Endothelial cell of hepatic sinusoid (primary cell): ENCODE measurements around the gene TMEM272.

ENCODE experiments used
- in situ Hi-C: cut with HindIII; loops from 2 replicates; pipeline ENCODE4 v1.10.0; 2017; ENCODE audit warnings: low sequenced_read_pairs

Gene TMEM272

GRCh38 chr13:51844862-51845573 is at the start of gene TMEM272:
Gene TMEM272 (minus strand): TSS chr13:51845177. CDS start chr13:51838530, 6,647 bp downstream.
- in situ Hi-C loops, result no loop called here

GRCh38 chr13:51894239-51894638 is 49.3 kb upstream of the TMEM272 start:
- in situ Hi-C loops, result no loop called here

- in situ Hi-C loops, result no loop called here
These were observed 47.7 kb upstream of the TMEM272 start for GRCh38 chr13:51892657-51893056.

GRCh38 chr13:51887468-51887867 is 42.5 kb upstream of the TMEM272 start:
- in situ Hi-C loops, result no loop called here

GRCh38 chr13:51885651-51886050 is 40.7 kb upstream of the TMEM272 start:
- in situ Hi-C loops, result no loop called here

GRCh38 chr13:51883226-51883600 is 38.2 kb upstream of the TMEM272 start:
- in situ Hi-C loops, result no loop called here

- in situ Hi-C loops, result no loop called here
These were observed 37.7 kb upstream of the TMEM272 start for GRCh38 chr13:51882570-51883225.

- in situ Hi-C loops, result no loop called here
These were observed 36.3 kb upstream of the TMEM272 start for GRCh38 chr13:51881296-51881695.

- in situ Hi-C loops, result no loop called here
These were observed 34.2 kb upstream of the TMEM272 start for GRCh38 chr13:51879133-51879532.

GRCh38 chr13:51874651-51875050 is 29.7 kb upstream of the TMEM272 start:
- in situ Hi-C loops, result loop anchor here (5.0 kb wide), 1 partner anchor 47 kb away; no protein-coding TSS in a partner anchor

GRCh38 chr13:51873837-51874236 is 28.9 kb upstream of the TMEM272 start:
- in situ Hi-C loops, result loop anchor here (5.0 kb wide), 1 partner anchor 47 kb away; no protein-coding TSS in a partner anchor

- in situ Hi-C loops, result loop anchor here (5.0 kb wide), 1 partner anchor 46 kb away; no protein-coding TSS in a partner anchor
These were observed 28.3 kb upstream of the TMEM272 start for GRCh38 chr13:51873117-51873798.

- in situ Hi-C loops, result loop anchor here (5.0 kb wide), 1 partner anchor 43 kb away; no protein-coding TSS in a partner anchor
These were observed 25.6 kb upstream of the TMEM272 start for GRCh38 chr13:51870616-51871015.

- in situ Hi-C loops, result loop anchor here (5.0 kb wide), 1 partner anchor 43 kb away; no protein-coding TSS in a partner anchor
These were observed 24.9 kb upstream of the TMEM272 start for GRCh38 chr13:51869916-51870315.

- in situ Hi-C loops, result no loop called here
These were observed 22.1 kb upstream of the TMEM272 start for GRCh38 chr13:51867062-51867461.

- in situ Hi-C loops, result no loop called here
These were observed 20.9 kb upstream of the TMEM272 start for GRCh38 chr13:51865838-51866237.

- in situ Hi-C loops, result no loop called here
These were observed 18.0 kb upstream of the TMEM272 start for GRCh38 chr13:51862957-51863356.

GRCh38 chr13:51861723-51862300 is 16.8 kb upstream of the TMEM272 start, which contains the start of gene CCDC70:
Gene CCDC70 (plus strand): TSS chr13:51861969. CDS start chr13:51865412, 3,443 bp downstream.
- in situ Hi-C loops, result no loop called here

- in situ Hi-C loops, result no loop called here
These were observed 13.7 kb upstream of the TMEM272 start for GRCh38 chr13:51858433-51859247.

- in situ Hi-C loops, result no loop called here
These were observed 12.0 kb upstream of the TMEM272 start for GRCh38 chr13:51856998-51857397.
